ENCODE measurements around the gene CGRRF1.

CGRRF1 gene

GRCh38 chr14:54535126-54535525 is 25.4 kb downstream of the CGRRF1 start:
- ChIA-PET CTCF (no interaction called here), POLR2A (no interaction called here)
- H3K4me3 ChIP-seq (ENCODE audit: low read depth, low read length) = no peak overlapping the region
- TF ChIP-seq FEZF1 (tag by site-specific recombination; IDR thresholded peaks at IDR 0.05) (no peak), ZNF660 (tag by site-specific recombination; IDR thresholded peaks at IDR 0.05) (no peak), ZNF335 (tag by site-specific recombination; conservative IDR thresholded peaks at IDR 0.05) (no peak), ZNF629 (tag by site-specific recombination; IDR thresholded peaks at IDR 0.05) (no peak), ZBTB10 (tag by site-specific recombination; IDR thresholded peaks at IDR 0.05) (no peak), ZNF114 (tag by site-specific recombination; IDR thresholded peaks at IDR 0.05) (no peak), ZNF624 (tag by site-specific recombination; IDR thresholded peaks at IDR 0.05) (no peak), ZNF658 (tag by site-specific recombination; IDR thresholded peaks at IDR 0.05) (no peak), ZNF777 (tag by site-specific recombination; IDR thresholded peaks at IDR 0.05; ENCODE audit: borderline replicate concordance) (no peak), ZIC2 (tag by site-specific recombination; IDR thresholded peaks at IDR 0.05) (no peak), ZNF239 (tag by site-specific recombination; IDR thresholded peaks at IDR 0.05) (no peak), ZNF76 (tag by site-specific recombination; IDR thresholded peaks at IDR 0.05; ENCODE audit: borderline replicate concordance, low read depth) (no peak), ZNF280D (tag by site-specific recombination; IDR thresholded peaks at IDR 0.05) (no peak), YY1 (tag by site-specific recombination; IDR thresholded peaks at IDR 0.05) (no peak)
- TF ChIP-seq, protein P1, sequence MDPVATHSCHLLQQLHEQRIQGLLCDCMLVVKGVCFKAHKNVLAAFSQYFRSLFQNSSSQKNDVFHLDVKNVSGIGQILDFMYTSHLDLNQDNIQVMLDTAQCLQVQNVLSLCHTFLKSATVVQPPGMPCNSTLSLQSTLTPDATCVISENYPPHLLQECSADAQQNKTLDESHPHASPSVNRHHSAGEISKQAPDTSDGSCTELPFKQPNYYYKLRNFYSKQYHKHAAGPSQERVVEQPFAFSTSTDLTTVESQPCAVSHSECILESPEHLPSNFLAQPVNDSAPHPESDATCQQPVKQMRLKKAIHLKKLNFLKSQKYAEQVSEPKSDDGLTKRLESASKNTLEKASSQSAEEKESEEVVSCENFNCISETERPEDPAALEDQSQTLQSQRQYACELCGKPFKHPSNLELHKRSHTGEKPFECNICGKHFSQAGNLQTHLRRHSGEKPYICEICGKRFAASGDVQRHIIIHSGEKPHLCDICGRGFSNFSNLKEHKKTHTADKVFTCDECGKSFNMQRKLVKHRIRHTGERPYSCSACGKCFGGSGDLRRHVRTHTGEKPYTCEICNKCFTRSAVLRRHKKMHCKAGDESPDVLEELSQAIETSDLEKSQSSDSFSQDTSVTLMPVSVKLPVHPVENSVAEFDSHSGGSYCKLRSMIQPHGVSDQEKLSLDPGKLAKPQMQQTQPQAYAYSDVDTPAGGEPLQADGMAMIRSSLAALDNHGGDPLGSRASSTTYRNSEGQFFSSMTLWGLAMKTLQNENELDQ (tag by site-specific recombination; IDR thresholded peaks at IDR 0.05; ENCODE audit: low read depth) = no peak
- H3K27ac ChIP-seq (ENCODE audit: extremely low read depth, low read depth, low read length) = no peak overlapping the region
- H3K4me1 ChIP-seq (ENCODE audit: control insufficient read depth, insufficient read depth, low read length) = no peaks in the 10 kb centered on the region
- H3K9me3 ChIP-seq (ENCODE audit: control insufficient read depth, insufficient read depth, low read depth, low read length) = no peaks in the 10 kb centered on the region
- peaks cover 11 to 14% of the 10 kb centered on the region in 2 experiments for H3K36me3 ChIP-seq (ENCODE audit: control insufficient read depth in 2 of 2, insufficient read depth in 1 of 2, low read length in 2 of 2)

- TF ChIP-seq ZNF169 (tag by site-specific recombination; IDR thresholded peaks at IDR 0.05) (no peak), EGR2 (tag by site-specific recombination; IDR thresholded peaks at IDR 0.05; ENCODE audit: low read depth) (no peak), KLF10 (tag by site-specific recombination; IDR thresholded peaks at IDR 0.05) (no peak), PRDM1 (tag by site-specific recombination; IDR thresholded peaks at IDR 0.05) (no peak)
- TF ChIP-seq, protein P2, sequence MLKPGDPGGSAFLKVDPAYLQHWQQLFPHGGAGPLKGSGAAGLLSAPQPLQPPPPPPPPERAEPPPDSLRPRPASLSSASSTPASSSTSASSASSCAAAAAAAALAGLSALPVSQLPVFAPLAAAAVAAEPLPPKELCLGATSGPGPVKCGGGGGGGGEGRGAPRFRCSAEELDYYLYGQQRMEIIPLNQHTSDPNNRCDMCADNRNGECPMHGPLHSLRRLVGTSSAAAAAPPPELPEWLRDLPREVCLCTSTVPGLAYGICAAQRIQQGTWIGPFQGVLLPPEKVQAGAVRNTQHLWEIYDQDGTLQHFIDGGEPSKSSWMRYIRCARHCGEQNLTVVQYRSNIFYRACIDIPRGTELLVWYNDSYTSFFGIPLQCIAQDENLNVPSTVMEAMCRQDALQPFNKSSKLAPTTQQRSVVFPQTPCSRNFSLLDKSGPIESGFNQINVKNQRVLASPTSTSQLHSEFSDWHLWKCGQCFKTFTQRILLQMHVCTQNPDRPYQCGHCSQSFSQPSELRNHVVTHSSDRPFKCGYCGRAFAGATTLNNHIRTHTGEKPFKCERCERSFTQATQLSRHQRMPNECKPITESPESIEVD (tag by site-specific recombination; IDR thresholded peaks at IDR 0.05) = no peak
- Histone ChIP-seq H3K9me3 (ENCODE audit: control insufficient read depth, insufficient read depth, low read depth, low read length) (no peaks in the 10 kb centered on the region), H3K4me3 (ENCODE audit: low read depth, low read length) (no peak overlapping the region), H3K4me1 (ENCODE audit: control insufficient read depth, insufficient read depth, low read length) (no peaks in the 10 kb centered on the region), H3K27ac (ENCODE audit: extremely low read depth, low read depth, low read length) (no peak overlapping the region), H3K36me3 (ENCODE audit: control insufficient read depth in 2 of 2, insufficient read depth in 1 of 2, low read length in 2 of 2) (peaks cover 14% of the 10 kb centered on the region in 2 experiments)
- ChIA-PET CTCF (no interaction called here), POLR2A (no interaction called here)
These were observed 25.9 kb downstream of the CGRRF1 start for GRCh38 chr14:54535646-54536045.
